GM12873 (cell line): ENCODE data around the gene ZBTB26.

Experiments used
- TF ChIP-seq, protein P1 (sequence below): IDR thresholded peaks from 2 replicates; pipeline ENCODE4 v1.5.1; 2012; ENCODE audit warnings: low read depth, mild to moderate bottlenecking, moderate library complexity, low read length, control low read depth; ENCODE audit not compliant: insufficient read depth; ENCODE audit errors: missing control alignments

Gene ZBTB26

DNA sequence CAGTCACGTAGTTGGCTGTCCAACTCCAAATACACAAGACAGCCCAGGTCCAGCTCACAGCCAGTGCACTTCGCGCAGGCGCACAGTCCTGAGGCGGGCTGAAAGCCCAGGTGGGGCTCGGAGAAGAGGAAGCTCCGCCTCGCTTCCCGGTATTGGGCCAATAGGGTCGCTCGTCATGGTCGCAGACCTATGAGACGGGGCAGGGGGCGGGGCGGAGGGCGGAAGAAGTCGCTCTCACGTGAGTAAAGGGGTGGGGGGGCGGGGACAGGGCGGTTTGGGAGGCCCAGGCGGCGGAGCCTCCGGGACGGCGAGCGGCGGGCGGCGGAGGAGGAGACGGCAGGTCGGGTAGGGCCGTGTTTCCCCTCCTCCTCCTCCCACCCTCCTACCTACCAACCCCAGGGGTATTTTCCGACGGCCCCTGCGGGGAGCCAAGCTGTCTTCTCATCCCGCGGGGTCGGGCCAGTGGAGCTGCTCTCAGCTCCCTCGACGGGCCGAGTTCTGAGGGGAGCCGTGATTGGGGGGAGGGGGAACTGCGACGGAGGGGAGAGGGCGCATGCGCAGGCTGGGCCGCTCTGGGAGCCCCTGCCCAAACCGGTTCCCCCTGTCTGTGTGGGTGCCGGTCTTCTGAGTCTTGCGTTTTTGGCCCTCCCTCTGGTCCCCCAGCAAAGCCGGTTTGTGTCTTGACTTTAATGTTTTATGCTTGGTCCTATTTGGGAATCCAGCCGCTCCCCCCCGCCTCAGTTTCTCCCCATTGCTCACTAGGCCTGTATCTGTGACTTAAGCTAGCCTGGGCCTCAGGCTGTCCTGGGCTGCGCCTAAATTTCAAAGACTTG lies 9.7 kb upstream of the ZBTB26 start, which contains the start of gene RABGAP1:
Gene RABGAP1 (plus strand): TSS at position 272 of the 833 bp plus-strand sequence. CDS start 16,040 bp downstream, outside the sequence.
- TF ChIP-seq, protein P1, sequence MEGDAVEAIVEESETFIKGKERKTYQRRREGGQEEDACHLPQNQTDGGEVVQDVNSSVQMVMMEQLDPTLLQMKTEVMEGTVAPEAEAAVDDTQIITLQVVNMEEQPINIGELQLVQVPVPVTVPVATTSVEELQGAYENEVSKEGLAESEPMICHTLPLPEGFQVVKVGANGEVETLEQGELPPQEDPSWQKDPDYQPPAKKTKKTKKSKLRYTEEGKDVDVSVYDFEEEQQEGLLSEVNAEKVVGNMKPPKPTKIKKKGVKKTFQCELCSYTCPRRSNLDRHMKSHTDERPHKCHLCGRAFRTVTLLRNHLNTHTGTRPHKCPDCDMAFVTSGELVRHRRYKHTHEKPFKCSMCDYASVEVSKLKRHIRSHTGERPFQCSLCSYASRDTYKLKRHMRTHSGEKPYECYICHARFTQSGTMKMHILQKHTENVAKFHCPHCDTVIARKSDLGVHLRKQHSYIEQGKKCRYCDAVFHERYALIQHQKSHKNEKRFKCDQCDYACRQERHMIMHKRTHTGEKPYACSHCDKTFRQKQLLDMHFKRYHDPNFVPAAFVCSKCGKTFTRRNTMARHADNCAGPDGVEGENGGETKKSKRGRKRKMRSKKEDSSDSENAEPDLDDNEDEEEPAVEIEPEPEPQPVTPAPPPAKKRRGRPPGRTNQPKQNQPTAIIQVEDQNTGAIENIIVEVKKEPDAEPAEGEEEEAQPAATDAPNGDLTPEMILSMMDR = no peak

DNA sequence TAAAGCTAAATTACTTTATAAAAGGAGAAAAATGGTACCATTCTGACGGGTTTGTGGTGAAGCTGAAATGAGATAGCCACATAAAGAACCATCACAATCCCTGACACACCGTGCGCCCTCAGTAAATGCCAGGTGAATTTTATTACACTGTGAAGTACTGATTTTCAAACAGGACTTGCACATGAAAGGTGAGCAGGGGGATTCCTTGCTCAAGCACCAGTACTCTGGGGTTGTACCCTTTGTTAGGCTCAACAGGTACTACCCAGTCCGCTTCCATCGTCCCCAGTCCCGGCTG lies 9.1 kb upstream of the ZBTB26 start:
- TF ChIP-seq, protein P1 = no peak

DNA sequence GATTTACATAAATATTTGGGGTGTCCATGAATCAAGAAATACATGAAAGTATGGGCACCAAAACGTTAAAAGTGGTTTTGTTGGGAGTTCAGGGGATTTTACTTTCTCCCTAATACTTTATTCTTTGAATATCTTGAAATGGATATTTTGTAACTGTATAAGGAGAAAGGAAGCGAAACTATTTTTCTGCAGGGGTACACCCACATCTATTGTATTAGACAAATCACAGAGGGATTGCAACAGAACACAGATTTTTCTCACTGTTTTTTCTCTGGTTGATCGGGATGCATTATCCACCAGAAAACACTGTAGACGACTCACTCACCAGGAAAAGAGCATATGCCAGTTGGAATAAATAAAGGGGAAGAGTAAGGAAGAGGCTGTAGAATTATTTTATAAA lies 8.3 kb upstream of the ZBTB26 start:
- TF ChIP-seq, protein P1 = no peak

DNA sequence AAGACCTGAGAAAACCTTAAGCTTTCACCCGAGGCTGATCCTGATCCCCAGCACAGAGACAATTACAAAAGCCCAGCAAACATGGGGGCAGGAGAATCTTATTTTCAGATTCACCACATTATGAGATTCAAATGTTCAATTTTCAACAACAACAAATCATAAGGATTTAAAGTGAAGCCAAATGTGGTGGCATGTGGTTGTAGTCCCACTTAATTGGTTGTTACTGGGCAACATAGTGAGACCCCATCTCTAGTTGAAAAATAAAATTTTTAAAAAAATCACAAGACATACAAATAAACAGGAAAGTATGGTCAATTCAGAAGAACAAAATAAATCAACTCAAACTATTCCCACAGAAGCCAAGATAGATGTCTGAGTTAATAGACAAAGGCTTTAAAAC lies 5.6 kb upstream of the ZBTB26 start:
- TF ChIP-seq, protein P1 = no peak

DNA sequence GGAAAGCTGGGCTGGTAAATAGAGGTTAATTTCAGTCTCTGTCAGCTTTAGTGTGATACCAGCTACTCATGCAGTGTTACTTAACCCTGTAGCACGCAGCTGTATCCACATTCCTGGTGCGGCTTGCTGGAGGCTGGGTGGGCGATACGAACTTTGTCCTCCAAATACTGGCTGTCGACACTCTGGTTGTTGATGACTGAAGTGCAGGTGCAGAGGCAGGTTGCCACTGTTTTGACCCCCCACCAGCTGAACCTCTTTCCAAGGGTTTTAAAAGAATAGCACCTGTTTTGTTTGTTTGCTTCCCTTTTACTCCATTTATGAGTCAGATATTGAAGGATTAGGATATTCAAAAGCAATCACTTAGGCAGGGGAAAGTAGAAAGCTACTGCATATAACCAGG lies 5.2 kb upstream of the ZBTB26 start:
- TF ChIP-seq, protein P1 = no peak

DNA sequence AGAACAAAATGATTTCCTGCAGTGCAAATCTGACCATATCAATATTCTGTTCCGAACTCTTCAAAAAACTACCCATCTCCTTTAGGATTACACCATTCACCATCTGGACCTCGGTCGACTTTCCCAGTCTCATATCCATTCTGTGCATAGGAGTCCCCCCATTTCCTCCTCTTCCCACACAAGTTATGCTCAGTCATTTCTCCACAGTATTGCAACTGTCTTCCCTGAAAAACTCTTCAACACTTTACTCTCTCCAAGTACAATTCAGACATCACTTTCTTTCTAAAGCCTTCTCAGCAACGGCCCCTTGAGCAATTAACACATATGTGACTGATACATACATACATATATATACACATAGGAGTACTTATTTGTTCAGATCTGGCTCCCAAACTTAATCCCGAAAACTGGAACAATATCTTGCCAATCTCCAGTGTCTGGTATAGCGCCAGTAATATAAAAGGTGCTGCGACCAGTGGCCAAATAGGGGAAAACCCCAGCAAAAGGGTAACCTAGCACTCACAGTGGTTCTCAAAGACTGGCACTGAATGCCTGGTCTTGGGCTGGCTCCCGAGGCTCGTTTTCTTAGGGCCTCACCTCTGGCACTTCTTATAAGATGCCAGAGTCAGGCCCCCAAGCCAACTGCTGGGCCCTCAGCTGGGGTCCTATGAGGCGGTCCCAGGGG lies 629 bp downstream of the ZBTB26 start:
- TF ChIP-seq, protein P1 = no peak

DNA sequence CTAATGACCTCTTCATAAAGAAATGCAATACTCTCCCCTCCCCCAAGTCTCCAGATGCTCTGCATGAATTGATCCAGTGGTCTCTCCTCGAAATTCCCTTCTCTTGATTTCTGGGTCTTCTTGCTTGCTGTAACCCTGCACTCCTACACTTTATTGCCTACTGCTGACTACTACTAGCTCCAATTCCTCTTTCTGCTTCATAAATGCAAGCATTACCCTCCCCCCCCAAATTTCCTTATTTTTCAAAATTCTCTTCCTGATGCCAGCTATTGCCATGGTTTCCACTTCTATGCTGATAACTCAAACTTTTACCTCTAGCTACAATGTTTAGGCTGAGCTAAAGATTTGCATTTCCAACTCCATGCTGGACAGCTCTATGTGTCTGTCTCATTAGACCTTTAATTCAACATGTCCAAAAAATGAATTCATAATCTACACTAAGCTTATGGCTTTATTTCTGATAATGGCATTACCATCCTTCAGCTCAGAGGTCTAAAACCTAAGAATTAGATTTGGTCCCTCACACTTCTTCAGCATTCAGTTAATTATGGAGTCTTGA lies 1.4 kb downstream of the ZBTB26 start:
- TF ChIP-seq, protein P1 = no peak
